Nucleus accumbens (tissue), 56 donors: ENCODE measurements around the gene STK36.

ENCODE experiments used
- DNase-seq, 56 donors: peaks; one replicate each; lab custom pipeline; 2025; lab: John Stamatoyannopoulos, UW

STK36 gene

DNA sequence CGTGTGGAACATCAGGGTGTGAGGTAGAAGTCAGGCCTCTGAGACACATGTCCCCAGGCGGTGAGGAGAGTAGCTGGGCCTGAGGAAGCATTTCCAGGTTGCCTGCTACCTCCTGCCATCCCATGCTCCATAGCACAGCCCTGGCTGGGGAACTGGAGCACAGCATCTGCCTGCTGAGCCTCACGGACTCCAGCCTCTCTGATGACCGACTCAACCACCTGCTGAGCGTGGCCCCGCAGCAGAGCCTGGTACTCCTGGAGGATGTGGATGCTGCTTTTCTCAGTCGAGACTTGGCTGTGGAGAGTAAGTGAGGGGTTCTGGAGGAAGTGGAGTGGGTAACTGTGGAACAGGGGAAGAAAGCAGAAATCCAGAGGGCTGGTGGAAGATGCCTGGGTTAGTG lies 9.5 kb upstream of the STK36 start:
- no peak for DNase-seq

DNA sequence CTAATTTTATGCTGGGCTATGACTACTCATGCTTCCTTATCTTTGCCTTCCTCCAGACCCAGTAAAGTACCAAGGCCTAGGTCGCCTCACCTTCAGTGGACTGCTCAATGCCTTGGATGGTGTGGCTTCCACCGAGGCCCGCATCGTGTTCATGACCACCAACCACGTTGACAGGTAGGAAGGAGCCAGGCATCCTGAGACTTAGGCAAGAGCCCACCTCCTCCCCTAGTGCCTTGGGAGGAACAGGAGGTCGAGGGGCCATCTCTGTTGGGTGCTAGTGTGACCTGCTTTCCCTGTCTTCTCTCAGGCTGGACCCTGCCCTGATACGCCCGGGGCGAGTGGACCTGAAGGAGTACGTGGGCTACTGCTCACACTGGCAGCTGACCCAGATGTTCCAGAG lies 9.1 kb upstream of the STK36 start:
- no peak for DNase-seq

DNA sequence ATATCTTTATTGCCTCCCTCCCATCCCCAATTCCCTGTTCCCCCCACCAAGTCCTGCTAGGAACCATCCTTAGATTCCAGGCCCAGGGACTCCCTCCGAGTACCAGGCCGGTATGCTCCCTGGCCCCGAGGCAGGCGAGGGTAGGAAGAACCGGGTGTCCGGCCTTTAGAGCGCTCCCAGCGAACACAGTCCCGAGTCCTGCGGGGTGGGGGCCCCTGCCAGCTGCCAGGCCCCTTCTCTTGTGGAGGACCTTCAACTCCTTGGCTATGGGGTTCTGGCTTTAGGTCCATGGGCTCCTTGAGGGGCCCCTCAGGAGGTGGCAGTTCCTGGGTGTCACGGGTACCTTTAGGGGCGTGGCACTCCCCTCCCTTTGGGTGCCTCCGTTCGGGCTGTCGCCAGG lies 8.0 kb upstream of the STK36 start:
- DNase-seq, result no peak

DNA sequence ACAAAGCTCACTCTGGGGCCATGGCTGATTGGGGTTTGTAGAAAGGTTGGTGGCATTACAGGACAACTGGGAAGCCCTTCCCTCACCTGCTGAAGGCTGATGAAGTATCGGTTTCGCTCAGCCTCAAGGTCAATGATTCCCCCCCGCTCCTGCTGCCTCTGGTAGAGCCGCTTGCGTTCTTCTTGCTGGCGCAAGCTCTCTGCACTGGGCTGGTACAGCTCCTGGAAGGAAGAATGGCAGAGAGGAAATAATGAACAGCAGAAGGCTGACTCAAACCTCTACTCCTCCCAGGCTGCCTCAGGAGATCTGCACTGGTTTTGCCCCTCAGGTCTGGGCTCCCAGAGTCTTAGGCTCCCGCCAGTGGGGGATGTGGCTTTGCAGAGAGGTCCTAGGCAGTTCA lies 7.2 kb upstream of the STK36 start:
- DNase-seq, result no peak

DNA sequence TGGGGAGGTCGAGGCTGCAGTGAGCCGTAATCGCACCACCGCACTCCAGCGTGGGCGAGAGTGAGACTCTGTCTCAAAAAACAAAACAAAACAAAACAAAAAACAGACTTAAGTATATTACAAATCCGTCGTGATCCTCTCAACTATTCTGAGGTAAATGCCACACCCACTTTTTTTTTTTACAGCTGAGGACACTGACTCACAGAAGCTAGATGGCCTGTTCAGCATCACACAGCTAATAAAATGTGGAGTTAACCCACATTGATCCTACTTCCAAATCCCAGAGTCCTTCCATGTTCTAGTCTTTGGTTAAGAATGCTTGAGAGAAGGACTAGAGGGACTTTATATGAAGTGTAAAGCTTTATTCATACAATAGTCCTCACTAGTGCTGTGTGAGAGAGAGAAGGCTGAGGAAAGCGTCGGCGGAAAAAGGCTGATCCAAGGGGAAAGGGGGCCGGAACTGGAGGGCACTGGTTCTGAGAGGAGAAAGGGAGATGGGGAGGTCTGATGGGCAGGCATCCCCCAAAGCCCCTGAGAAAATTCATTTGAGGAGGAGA lies 711 bp upstream of the STK36 start:
- DNase-seq, result no peak

DNA sequence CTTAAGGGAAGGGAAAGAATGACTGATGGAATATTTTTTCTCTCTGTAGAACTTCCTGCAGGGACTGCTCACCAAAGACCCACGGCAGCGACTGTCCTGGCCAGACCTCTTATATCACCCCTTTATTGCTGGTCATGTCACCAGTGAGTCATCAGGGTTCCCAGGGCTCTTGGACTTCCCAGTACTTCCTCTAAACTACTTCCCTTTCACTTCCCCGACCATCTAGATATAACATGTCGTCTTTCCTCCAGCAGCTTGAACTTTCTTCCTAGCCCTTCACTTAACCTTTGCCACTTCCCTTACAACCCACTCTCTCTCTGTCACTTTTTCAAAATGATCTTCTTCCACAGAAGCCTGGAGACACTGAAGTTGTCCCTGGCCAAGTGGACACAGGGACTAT lies 7.2 kb downstream of the STK36 start:
- no peak for DNase-seq

DNA sequence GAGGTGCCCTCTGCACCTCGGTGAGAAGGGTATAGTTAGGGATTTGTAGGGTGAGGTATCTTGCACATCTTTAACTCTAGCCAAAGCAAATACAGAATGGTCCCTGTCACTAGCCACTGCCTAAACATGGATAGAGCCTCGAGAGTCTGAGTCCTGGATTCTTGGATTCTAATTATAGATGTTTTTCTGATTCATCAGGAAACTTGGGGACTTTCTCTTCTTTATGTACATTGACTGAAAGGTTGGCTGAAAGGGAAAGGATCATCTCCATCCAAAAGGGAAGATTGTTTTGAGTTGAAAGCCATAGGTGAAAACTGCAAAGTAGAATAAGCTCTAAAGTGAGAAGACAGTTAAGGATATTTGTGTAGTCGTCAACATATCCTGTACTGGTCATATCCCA lies 8.2 kb downstream of the STK36 start:
- DNase-seq, result no peak

DNA sequence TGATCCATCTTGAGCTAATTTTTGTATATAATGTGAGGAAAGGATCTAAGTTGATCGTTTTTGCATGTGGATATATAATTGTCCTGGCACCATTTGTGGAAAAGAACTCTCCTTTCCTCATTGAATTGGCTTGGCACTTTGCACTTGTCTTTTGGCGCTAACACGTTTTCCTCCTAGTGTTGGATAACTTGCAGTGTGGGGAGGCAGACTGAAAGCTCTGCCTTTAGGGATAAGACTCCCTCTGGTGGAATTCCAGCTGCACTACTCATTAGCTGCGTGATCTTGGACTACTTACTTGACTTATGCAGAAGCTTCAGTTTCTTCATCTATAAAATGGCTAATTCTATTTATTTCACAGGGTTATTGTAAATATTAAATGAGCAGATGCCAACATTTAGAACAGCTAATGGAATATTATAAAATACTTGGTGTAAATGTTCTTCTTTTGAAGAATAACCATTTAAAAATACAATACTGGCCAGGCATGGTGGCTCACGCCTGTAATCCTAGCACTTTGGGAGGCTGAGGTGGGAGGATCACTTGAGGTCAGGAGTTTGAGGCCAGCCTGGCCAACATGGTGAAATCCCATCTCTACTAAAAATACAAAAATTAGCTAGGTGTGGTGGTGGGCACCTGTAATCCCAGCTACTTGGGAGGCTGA lies 15.6 kb downstream of the STK36 start:
- DNase-seq, result peak in 38 of 56 donors; percentile 4 to 79 (median 21)

DNA sequence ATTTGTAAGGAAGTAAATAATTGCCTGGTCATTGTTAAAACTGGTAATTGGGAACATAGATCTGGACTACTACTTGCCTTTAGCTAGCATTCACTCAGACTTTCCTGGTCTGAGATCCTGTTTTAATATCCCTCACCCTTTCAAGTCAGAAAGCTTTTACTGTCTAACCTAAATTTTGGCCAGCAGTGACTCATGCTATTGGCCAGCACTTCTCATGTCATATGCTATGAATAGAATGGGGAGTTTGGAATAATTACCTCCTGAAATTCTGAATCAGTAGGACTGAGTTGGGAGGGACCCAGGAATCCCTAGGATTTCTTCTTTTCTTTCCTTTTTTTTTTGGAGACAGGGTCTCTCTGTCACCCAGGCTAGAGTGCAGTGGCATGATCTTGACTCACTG lies 19.3 kb downstream of the STK36 start:
- no peak for DNase-seq

DNA sequence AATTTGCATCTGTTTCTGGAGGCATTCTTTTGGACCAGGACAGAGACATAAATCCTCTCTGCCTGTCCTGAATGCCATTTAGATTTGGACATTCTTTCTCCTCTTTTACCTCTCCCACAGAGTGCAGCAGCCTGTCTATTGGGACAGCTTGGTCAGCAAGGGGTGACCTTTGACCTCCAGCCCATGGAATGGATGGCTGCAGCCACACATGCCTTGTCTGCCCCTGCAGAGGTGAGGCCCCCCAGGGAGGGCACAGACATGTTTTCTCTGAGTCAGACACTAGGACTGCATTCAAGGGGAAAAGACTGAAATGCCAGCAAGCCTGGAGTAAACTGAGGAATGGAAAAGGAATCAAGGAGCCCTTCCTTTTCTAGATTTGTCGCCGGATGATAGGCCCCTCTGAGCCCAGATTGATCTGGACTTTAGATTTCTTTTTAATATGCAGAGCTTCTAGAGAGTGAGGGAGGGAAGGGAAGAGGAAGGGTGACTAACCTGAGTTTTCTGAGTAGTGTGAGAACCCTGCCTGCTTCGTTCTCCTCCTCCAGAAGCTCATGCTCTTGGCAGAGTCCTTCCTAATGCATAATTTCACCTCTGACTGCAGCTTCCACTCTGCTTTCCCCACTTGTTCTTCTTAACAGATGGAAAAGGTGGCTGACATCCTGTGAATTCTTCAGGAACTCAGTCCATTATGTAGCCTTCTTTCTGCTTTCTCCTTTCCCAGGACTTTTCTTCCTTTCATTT lies 22.7 kb downstream of the STK36 start:
- peak in 2 of 56 donors; percentile 7 to 8 for DNase-seq

DNA sequence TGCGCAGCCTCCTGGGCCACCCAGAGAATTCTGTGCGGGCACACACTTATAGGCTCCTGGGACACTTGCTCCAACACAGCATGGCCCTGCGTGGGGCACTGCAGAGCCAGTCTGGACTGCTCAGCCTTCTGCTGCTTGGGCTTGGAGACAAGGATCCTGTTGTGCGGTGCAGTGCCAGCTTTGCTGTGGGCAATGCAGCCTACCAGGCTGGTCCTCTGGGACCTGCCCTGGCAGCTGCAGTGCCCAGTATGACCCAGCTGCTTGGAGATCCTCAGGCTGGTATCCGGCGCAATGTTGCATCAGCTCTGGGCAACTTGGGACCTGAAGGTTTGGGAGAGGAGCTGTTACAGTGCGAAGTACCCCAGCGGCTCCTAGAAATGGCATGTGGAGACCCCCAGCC lies 27.0 kb downstream of the STK36 start:
- DNase-seq, result no peak

DNA sequence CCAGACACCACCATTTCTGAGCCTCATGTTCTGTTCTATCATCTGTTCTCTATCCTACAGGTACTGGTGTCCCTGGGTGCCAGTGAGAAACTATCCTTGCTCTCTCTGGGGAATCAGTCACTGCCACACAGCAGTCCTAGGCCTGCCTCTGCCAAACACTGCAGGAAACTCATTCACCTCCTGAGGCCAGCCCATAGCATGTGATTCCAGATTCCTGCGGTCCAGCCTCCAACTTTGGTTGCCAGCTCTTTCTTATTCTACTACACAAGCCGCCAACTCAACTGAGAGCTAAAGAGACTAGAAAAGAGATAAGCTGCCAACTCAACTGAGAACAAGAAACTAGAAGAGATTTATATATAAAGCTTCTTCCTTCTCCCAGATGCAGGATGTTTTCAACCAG lies 29.9 kb downstream of the STK36 start:
- DNase-seq, result peak in 12 of 56 donors; percentile 7 to 48 (median 21)

DNA sequence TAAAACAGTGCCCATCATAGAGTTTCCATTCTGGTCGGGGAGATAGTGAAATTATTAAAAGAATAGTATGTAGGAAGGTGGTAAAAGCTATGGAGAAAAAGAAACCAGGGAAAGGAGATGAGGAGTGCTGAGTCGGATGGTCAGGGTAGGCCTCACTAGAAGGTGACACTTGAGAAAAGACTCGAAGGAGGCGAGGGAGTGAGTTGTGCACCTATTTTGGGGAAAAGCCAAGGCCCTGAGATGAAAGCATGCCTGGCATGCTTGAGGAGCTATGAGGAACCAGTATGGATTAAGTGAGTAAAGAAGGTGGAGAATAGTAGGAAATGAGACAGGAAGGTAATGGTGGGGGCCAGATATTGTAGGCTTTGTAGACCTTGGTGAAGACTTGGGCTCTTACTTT lies 31.5 kb downstream of the STK36 start:
- DNase-seq, result no peak

DNA sequence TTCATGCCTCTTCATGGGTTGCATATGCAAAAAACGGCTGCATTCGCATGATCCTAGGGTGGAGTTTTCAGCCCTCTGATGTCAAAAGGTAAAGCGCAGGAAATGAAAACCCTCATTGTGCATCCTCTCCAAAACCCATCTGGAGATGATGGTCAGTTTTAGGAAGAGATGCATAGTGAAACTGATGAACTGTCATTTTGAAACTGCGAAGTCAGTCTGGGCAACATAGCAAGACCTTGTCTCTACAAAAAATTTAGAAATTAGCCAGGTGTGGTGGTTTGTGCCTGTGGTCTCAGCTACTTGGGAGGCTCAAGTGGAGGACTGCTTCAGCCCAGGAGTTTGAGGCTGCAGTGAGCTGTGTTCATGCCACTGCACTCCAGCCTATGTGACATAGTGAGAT lies 36.2 kb downstream of the STK36 start:
- DNase-seq, result no peak

DNA sequence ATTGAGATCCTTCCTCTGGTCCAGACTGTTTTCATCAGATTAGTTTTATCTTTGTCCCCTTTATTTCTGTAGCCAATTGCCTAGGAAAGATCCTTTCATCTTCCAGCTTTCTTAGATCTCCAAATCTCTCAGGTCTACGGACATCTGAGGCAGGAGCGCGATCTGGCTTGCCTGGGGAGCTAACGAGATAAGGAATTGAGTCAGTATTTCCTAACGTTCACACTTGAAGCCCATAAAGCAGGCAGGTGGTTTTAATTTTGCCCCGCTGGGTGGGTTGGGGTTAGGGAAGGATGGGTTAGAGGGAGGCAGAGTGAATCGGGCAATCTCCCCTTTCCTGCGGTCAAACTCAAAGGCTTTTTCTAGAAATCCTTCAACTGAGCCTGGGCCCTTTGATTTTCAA lies 38.0 kb downstream of the STK36 start:
- DNase-seq, result no peak

DNA sequence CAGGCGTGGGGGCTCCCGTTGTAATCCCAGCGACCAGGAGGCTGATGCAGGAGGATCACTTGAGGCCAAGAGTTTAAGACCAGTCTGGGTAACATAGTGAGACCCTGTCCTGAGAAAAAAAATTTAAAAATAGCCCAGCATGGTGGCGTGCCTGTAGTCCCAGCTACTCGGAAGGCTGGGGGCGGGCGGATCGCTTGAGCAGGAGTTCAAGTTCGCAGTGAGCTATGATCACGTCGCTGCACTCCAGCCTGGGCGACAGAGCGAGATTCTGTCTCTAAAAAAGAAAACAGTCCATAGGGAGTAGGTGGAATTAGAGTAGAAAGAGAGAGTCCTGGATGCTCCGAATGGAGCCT lies 38.4 kb downstream of the STK36 start:
- no peak for DNase-seq

DNA sequence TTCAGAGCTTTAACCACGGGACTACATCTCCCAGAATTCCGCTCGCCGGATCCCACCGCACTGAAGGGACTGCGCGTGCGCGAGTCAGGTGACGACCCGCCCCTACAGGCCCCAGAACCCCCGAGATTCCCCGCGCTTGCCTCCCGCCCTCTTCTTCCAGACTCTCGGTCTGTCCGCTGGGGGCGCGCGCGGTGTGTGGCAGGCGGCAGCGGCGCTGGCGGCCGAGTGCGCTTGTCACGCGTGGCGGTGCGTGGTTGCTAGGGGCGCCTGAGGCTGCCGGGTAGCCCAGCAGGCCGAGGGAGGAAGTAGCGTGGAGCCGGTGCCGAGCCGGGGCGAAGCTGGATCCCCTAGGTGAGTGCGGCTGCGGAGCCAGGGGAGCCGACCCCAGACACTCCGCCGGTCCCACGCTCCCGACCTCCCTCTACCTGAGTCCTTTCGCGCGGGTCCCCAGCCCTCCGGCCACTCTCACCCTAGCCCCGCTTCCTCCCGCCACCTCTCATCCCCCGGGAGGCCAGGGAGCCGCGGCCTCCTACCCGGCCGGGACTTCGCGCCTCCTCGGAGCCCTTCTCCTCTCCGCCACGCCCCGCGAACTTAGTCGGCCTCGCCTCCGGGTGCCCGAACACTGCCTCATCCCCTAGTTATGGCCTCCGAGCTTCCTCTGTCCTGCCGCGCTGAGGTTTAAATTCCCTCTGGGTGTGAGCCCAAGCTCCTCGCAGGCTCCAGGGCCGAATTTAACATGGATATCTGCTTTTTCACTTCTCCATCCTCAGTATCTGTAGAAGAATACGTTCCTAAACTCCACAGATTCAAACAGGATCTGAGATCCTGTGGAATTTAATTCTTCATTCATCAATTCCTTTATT lies 39.0 kb downstream of the STK36 start, which contains the start of gene TTLL4:
TSS of gene TTLL4 (plus strand) at position 149 of the 863 bp plus-strand sequence. CDS start 26,842 bp downstream, outside the sequence.
- peak; percentile 78 to 100 (median 96) for DNase-seq

DNA sequence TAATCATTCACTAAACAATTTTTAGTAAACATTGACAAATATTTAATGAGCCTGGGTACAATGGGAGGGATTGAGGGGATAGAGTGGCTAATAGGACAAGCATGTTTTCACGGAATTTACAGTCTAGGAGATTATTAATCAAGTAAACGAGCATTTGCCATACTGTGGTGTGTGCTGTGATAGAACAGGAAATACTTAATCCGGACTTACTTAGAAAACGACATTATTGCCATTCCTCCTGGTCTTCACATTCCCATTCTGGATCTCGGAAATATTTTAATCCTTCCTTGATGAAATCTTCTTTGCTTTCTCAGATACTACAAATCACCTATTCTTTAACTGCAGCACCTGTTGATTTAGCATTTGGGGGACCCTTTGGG lies 39.7 kb downstream of the STK36 start:
- DNase-seq, result no peak

DNA sequence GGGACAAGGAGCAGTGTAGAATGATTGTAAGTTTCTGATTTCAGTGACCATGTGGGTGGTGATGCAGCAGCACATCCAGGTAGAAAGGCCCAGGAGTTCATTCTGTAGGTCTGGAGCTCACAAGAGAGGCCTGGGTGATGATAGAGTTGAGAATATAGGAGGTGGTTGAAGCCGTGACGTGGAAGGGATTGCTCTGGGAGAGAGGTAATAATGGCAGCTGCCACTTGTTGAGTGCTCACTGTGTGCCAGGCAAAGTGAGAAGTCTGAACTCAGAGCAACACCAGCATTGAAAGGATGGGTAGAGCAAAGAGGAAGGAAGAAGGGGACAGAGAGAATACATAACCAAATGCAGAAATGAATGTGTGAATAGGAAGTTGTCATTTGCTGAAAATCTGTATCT lies 42.0 kb downstream of the STK36 start:
- DNase-seq, result no peak

DNA sequence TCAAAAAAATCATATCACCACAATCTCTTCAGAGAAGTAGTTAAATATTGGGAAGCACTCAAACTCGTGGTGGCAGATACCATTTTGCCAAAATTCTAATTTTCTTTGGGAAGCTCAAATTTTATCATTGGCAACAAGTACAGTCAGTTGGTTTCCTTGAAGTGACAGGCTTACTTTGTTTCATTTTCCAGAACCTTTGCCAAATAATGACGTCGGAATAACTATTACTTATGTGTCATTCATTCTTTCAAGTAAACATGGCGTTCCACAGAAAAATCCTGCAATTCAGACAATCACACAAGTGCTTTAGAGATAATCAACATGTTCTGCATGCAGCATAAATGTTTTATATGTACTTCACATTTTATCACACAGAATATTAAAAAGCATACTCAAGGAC lies 44.2 kb downstream of the STK36 start:
- DNase-seq, result no peak

DNA sequence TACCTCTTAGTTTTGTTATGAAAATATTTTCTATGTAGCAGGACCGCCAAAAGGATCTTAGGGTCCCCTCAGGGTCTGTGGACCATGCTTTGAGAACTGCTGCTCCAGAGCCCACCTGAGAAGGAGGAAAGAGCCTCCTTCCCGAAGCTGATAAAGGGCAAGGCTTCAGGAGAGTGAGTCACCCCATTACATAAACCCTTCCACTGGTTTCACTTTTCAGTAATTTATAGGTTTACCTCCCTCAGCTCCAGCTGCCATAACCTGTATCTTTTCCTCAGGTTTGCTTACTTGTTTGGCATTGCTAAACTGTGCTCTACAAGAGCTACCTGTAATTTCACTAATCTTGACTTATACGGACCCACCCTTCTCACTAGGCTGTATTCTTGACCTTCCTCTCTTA lies 45.4 kb downstream of the STK36 start:
- no peak for DNase-seq
